Measurements from ENCODE around the gene PPP1R3G.

- TF ChIP-seq POLR2A (IDR thresholded peaks at IDR 0.05) (no peak), CTCF (IDR thresholded peaks at IDR 0.05) (no peak)
These were observed 4.6 kb upstream of the PPP1R3G start for GRCh38 chr6:5080574-5080973.
